HL-60/S4 (cell line): ENCODE data around the gene CD300A.
"Not testable (repeated sequence)": the region's sequence is repeated elsewhere in the genome, so short reads cannot be mapped to it uniquely, and the experiment has no call there.

ENCODE experiments used
- in situ Hi-C: fragments of 300-500 bp; cut with MboI; formaldehyde crosslinking; loops from 2 replicates; pipeline ENCODE4 v1.14.3; 2022; ENCODE audit warnings: low sequenced_read_pairs

The CD300A gene

GRCh38 chr17:74478420-74479100 is 12.1 kb downstream of the CD300A start:
- in situ Hi-C loops, result no loop called here

GRCh38 chr17:74480290-74480689 is 13.9 kb downstream of the CD300A start:
- in situ Hi-C loops, result no loop called here

GRCh38 chr17:74481621-74482020 is 15.2 kb downstream of the CD300A start:
- in situ Hi-C loops, result no loop called here

- in situ Hi-C loops, result no loop called here
Measured at GRCh38 chr17:74484066-74484465, 17.6 kb downstream of the CD300A start.

- in situ Hi-C loops, result no loop called here
Measured at GRCh38 chr17:74485022-74485743, 18.7 kb downstream of the CD300A start.

- in situ Hi-C loops, result no loop called here
Measured at GRCh38 chr17:74485841-74486240, 19.4 kb downstream of the CD300A start.

- in situ Hi-C loops, result not testable (repeated sequence)
Measured at GRCh38 chr17:74488276-74488675, 21.8 kb downstream of the CD300A start.

- in situ Hi-C loops, result no loop called here
Measured at GRCh38 chr17:74490716-74491115, 24.3 kb downstream of the CD300A start.

- in situ Hi-C loops, result no loop called here
Measured at GRCh38 chr17:74491626-74492025, 25.2 kb downstream of the CD300A start.

GRCh38 chr17:74493331-74493833 is 26.9 kb downstream of the CD300A start:
- in situ Hi-C loops, result no loop called here

GRCh38 chr17:74497471-74497870 is 31.0 kb downstream of the CD300A start:
- in situ Hi-C loops, result no loop called here

GRCh38 chr17:74499992-74500391 is 33.6 kb downstream of the CD300A start:
- in situ Hi-C loops, result no loop called here

- in situ Hi-C loops, result no loop called here
Measured at GRCh38 chr17:74502861-74503260, 36.4 kb downstream of the CD300A start.

GRCh38 chr17:74503949-74504348 is 37.5 kb downstream of the CD300A start:
- in situ Hi-C loops, result not testable (repeated sequence)

GRCh38 chr17:74508156-74508555 is 41.7 kb downstream of the CD300A start:
- in situ Hi-C loops, result no loop called here

- in situ Hi-C loops, result no loop called here
Measured at GRCh38 chr17:74512036-74512435, 45.6 kb downstream of the CD300A start.

GRCh38 chr17:74512624-74513091 is 46.2 kb downstream of the CD300A start:
- in situ Hi-C loops, result no loop called here

- in situ Hi-C loops, result no loop called here
Measured at GRCh38 chr17:74513987-74514631, 47.7 kb downstream of the CD300A start.

- in situ Hi-C loops, result no loop called here
Measured at GRCh38 chr17:74514632-74515334, 48.3 kb downstream of the CD300A start.

- in situ Hi-C loops, result no loop called here
Measured at GRCh38 chr17:74515941-74516340, 49.5 kb downstream of the CD300A start.
